Measurements from ENCODE around the gene MRGPRD. TPM values are rescaled to one million over a fixed set of nuclear protein-coding genes. Genes with fewer than 3 reads are reported as not detected.

The MRGPRD gene
- total RNA-seq, 2 donors from 2014 or later, result not detected

DNA sequence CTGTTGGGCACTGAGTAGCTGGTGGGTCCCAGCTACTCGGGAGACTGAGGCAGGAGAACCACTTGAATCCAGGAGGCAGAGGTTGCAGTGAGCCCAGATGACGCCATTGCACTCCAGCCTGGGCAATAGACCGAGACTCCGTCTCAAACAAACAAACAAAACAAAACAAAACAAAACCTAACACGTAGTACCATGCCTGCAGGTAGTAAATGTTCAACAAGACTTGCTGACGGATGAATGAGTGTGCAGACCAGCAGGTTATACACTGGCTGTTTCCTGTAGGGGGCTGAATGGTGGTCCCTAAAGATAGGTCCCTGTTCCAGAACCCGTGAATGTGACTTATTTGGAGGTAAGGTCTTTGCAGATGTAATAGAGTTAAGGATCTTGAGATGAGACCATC lies 12.8 kb upstream of the MRGPRD start:
- DNase-seq (ENCODE audit: low spot score), result no peak
- Mint-ChIP-seq H3K9me3 (no peaks in the 10 kb centered on the region), H3K36me3 (no peaks in the 10 kb centered on the region), H3K4me3 (no peak overlapping the region), H3K4me1 (ENCODE audit: low read depth in 2 of 2) (peaks cover 5 to 9% of the 10 kb centered on the region in 2 donors), H3K27ac (no peak overlapping the region), H3K27me3 (peaks cover 0 to 15% of the 10 kb centered on the region in 2 donors)
- ATAC-seq, result no peak

DNA sequence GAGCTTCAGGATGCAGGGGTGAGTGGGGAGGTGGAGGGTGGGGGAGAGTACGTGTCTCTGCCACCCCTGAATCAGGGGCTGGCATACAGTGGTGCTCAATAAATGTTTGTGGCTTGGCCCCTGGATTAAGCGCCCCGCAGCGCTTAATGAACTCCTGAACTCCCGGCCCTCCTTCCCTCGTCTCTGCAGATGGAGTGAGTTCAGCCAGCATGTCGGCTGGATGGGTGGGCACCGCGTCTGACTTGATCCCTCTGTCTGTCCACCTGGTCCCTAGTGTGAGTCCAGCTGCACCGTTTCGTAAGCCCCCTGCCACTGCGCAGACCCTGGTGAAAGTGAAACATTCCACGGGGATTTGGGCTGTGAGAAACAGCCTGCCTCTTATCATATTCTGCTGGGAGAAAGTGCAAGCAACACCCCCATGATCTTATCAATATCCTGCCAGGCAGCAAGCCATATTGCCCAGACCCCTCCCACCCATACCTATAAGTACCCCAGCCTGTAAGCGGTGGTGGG lies 12.0 kb upstream of the MRGPRD start:
- DNase-seq (ENCODE audit: low spot score) (no peak), ATAC-seq (no peak)
- Mint-ChIP-seq H3K4me3 (no peak overlapping the region), H3K27ac (no peak overlapping the region), H3K27me3 (peaks cover 0 to 15% of the 10 kb centered on the region in 2 donors), H3K4me1 (ENCODE audit: low read depth in 2 of 2) (peaks cover 0 to 2% of the 10 kb centered on the region in 2 donors), H3K36me3 (no peaks in the 10 kb centered on the region), H3K9me3 (no peaks in the 10 kb centered on the region)

DNA sequence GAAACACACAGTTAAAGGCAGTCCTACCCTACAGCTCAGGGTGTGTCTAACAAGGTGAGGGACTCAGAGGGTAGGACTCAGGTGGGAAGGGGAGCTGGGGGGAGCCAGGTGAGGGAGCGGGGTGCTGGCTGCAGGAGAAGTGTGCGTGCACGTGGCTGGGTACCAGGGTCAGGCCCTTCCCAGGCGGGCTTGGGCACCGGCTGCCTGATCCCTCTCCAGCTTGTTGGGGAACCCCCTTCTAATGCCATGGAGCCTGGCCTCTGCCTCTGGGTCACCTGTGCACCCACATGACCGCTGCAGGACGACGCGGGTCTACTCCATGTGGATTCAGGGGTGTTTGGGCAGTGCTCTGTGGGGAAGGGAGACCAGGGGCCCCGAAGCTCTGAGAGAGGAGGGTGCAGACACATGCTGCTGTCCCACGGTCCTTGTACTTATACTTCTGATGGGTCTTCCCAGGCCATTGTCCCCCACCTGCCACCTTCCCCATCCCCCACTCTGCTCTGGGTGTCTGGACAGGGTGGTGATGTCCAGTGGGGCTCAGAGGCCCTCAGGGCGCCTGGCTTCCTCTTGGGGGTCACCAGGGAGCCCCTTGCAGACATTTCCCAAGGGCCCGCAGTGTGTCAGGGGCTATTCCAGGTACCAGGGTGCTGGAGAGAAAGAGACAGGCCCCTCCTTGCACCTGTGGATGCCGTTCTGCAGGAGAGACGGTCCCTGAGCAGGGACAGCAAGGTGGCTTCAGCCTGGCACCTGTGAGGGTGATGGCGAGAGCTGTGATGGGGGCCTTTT lies 10.4 kb upstream of the MRGPRD start:
- no peak overlapping the region for H3K27ac Mint-ChIP-seq
- no peak for ATAC-seq
- H3K4me1 Mint-ChIP-seq (ENCODE audit: low read depth in 2 of 2), result no peaks in the 10 kb centered on the region
- H3K36me3 Mint-ChIP-seq, result peaks cover 12% of the 10 kb centered on the region
- no peaks in the 10 kb centered on the region for H3K9me3 Mint-ChIP-seq
- no peak for DNase-seq (ENCODE audit: low spot score)
- peaks cover 15 to 20% of the 10 kb centered on the region in 2 donors for H3K27me3 Mint-ChIP-seq
- no peak overlapping the region for H3K4me3 Mint-ChIP-seq

GRCh38 chr11:68989936-68990606 lies 9.3 kb upstream of the MRGPRD start:
- no peaks in the 10 kb centered on the region for H3K9me3 Mint-ChIP-seq
- H3K27me3 Mint-ChIP-seq, result peaks cover 16 to 25% of the 10 kb centered on the region in 2 donors
- H3K27ac Mint-ChIP-seq, result no peak overlapping the region
- no peak overlapping the region for H3K4me3 Mint-ChIP-seq
- no peak for DNase-seq (ENCODE audit: low spot score)
- ATAC-seq, result no peak
- no peaks in the 10 kb centered on the region for H3K4me1 Mint-ChIP-seq (ENCODE audit: low read depth in 2 of 2)
- peaks cover 12% of the 10 kb centered on the region for H3K36me3 Mint-ChIP-seq

- Mint-ChIP-seq H3K4me1 (ENCODE audit: low read depth in 2 of 2) (no peaks in the 10 kb centered on the region), H3K9me3 (no peaks in the 10 kb centered on the region), H3K27ac (no peak overlapping the region), H3K27me3 (peaks cover 16 to 28% of the 10 kb centered on the region in 2 donors), H3K4me3 (no peak overlapping the region), H3K36me3 (peaks cover 12% of the 10 kb centered on the region)
- no peak for DNase-seq (ENCODE audit: low spot score)
- no peak for ATAC-seq
These were observed 7.7 kb upstream of the MRGPRD start for GRCh38 chr11:68988491-68988890.

- H3K27ac Mint-ChIP-seq, result no peak overlapping the region
These were observed 6.4 kb upstream of the MRGPRD start for GRCh38 chr11:68987211-68987610.

DNA sequence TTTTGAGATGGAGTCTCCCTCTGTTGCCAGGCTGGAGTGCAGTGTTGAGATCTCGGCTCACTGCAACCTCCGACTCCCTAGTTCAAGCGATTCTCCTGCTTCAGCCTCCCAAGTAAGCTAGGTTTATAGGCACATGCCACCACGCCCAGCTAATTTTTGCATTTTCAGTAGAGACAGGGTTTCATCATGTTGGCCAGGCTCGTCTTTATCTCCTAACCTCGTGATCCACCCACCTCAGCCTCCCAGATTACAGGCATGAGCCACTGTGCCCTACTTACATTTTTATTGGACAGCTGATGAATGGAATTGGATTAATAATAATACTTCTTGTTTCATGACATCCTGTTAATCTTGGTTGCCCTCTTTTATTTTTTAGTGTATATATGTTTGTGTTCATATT lies 3.0 kb upstream of the MRGPRD start:
- no peak for ATAC-seq
- Mint-ChIP-seq H3K27ac (no peak overlapping the region), H3K4me3 (no peak overlapping the region), H3K36me3 (peaks cover 12% of the 10 kb centered on the region), H3K4me1 (ENCODE audit: low read depth in 2 of 2) (no peaks in the 10 kb centered on the region), H3K27me3 (peaks cover 22 to 32% of the 10 kb centered on the region in 2 donors), H3K9me3 (peaks cover 4% of the 10 kb centered on the region)
- no peak for DNase-seq (ENCODE audit: low spot score)

More at GRCh38 chr11:68987211-68987610, 6.4 kb upstream of the MRGPRD start:
- H3K36me3 Mint-ChIP-seq, result peaks cover 12% of the 10 kb centered on the region
- no peak overlapping the region for H3K4me3 Mint-ChIP-seq
- H3K27me3 Mint-ChIP-seq, result peaks cover 16 to 30% of the 10 kb centered on the region in 2 donors
- H3K9me3 Mint-ChIP-seq, result peaks cover 3% of the 10 kb centered on the region
- DNase-seq (ENCODE audit: low spot score), result no peak
- H3K4me1 Mint-ChIP-seq (ENCODE audit: low read depth in 2 of 2), result no peaks in the 10 kb centered on the region
- ATAC-seq, result no peak

DNA sequence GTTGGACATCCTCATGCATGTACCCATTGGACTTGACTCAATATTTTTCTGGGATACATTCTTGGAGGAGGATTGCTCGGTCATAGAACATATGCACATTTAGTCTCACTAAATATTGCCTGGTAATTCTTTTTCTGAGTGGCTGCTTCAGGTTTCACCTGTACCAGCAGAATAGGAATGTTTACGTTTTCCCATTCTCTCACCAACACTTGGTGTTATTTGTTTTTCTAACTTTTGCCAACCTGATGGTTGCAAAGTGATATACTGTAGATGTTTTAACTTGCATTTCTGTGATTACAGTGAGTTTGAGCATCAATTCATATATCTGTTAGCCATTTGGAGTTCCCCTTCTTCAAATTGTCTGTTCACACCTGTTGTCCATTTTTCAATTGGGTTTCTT lies 1.3 kb upstream of the MRGPRD start:
- peaks cover 8% of the 10 kb centered on the region for H3K36me3 Mint-ChIP-seq
- ATAC-seq (no peak), DNase-seq (ENCODE audit: low spot score) (no peak)
- no peak overlapping the region for H3K4me3 Mint-ChIP-seq
- peaks cover 17 to 32% of the 10 kb centered on the region in 2 donors for H3K27me3 Mint-ChIP-seq
- no peaks in the 10 kb centered on the region for H3K4me1 Mint-ChIP-seq (ENCODE audit: low read depth in 2 of 2)
- peaks cover 4% of the 10 kb centered on the region for H3K9me3 Mint-ChIP-seq
- no peak overlapping the region for H3K27ac Mint-ChIP-seq

DNA sequence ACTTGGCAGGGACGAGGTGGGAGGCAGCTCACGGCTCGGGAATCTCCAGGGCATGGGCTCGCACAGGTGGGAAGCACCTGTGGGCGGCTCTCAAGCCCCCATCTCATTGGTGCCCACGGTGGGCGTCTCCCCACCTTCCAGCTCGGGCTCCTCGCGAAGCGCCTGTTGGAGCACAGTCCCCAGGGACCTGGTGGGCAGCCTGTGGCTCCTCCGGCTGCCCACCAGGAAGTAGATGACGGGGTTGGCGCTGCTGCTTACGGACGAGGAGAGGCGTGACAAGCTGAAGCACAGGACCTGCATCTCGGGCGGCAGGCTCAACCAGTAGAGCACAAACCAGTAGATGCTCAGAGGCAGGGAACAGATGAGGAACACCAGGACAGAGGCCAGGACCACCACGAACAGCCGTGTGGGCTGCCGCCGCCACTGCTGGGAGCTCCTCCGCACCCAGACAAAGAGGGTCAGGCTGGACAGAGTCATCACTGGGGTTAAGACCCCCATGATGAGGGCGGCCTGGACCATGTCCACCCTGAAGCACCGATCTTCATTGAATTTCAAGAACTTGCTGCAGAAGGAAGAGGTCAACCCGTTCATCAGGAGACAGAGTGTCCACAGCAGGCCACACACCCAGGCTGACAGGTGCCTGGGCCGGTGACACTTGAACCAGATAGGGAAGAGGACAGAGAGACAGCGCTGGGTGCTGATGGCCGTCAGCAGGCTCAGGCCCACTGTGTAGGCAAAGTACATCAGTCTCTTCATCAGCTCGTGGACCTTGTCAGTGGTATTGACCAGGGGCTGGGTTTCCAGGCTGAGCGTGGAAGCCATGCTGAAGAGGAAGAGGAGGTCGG lies 633 bp downstream of the MRGPRD start:
- ATAC-seq, result peak; percentile 36 to 45
- H3K36me3 Mint-ChIP-seq, result no peaks in the 10 kb centered on the region
- no peak for DNase-seq (ENCODE audit: low spot score)
- H3K4me1 Mint-ChIP-seq (ENCODE audit: low read depth in 2 of 2), result no peaks in the 10 kb centered on the region
- H3K27ac Mint-ChIP-seq, result no peak overlapping the region
- H3K9me3 Mint-ChIP-seq, result peaks cover 4% of the 10 kb centered on the region
- peaks cover 6 to 22% of the 10 kb centered on the region in 2 donors for H3K27me3 Mint-ChIP-seq
- H3K4me3 Mint-ChIP-seq, result no peak overlapping the region

DNA sequence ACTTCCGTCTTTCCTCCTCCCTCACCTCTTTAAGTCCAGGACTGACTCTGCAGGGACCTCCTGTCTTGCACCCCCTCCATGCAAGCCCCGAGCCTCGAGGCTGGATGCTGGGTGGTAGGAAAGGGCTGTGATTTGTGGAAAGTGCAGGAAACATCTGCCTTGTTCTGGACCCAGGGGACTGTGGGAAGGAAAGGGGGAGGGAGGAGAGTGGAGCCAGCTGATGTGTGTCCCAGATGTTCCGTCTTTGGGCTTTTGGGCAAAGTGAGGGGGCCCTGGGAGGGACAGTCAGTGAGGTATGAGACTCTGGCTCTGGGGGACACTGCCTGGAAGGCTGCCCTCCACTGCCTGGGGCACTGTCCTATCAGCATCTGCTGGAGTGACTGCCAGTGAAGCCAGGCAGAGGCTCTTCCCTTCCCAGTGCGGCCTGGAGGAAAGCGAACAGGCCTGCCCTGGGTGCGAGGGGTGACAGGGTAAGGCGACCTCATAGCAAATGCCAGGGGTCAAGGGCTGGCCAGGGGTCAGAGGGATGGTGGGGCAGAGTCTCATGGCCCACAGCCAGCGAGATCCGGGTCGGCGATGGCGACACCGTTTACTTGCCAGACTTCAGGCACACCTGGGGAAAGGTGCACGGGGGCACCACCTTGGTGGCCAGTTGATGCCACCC lies 1.7 kb downstream of the MRGPRD start:
- ATAC-seq (no peak), DNase-seq (ENCODE audit: low spot score) (no peak)
- Mint-ChIP-seq H3K4me3 (no peak overlapping the region), H3K4me1 (ENCODE audit: low read depth in 2 of 2) (no peaks in the 10 kb centered on the region), H3K27ac (no peak overlapping the region), H3K27me3 (peaks cover 6 to 19% of the 10 kb centered on the region in 2 donors), H3K9me3 (peaks cover 4% of the 10 kb centered on the region), H3K36me3 (no peaks in the 10 kb centered on the region)

DNA sequence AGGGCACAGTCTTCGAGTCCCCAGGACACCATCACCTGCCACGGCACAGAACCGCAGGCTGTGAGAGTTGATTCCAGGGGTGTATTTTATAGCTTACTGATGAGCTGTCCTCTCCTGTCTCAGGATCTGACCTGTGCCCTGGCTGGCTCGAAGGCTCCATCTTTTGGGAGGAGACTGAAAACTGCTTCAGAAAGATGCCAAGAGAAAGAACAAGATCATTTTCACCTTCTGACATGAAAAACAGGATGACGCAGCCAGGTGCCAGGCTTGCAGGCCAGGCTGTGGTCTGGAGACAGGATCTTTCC lies 2.2 kb downstream of the MRGPRD start:
- ATAC-seq, result no peak
- DNase-seq (ENCODE audit: low spot score), result no peak

DNA sequence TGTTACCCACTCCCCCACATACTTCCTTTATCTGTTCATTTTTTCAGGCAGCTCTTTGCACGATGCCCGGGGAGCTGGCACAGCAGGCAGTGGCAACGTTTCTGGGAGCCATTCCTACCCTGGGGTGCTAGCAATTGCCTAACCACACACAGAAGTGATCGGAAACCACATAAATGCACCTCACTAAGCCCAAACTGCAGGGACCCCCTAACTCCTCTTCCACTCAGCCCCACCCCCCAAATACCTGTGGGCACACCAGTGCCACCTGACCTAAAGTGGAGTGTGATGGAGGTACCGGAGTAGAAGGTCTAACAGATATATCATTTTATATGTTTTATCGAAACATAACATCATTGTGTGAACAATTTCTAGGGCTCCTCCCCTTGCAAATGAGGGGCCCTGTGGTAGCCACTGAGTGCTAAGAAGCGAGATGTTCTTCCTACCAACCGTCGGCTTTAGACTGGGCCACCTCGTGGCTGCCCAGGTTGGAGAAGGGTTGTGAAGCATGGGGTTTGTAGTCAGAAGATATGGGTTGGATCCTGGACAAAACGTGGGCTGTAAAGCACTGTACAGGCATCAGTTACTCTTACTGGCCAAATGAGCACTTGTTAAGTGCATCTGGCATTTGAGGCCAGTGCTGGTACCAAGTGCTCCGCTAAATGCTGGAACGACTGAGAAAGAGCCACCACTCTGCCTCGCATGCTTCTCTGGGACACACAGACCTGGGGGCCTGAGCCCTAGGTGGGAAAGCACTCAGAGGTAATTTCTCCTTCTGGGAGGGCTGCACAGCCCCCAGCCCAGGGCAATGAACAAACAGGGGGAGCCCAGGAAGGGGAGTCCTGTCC lies 2.8 kb downstream of the MRGPRD start:
- Mint-ChIP-seq H3K4me3 (no peak overlapping the region), H3K27ac (no peak overlapping the region), H3K36me3 (no peaks in the 10 kb centered on the region), H3K9me3 (peaks cover 4% of the 10 kb centered on the region), H3K4me1 (ENCODE audit: low read depth in 2 of 2) (no peaks in the 10 kb centered on the region), H3K27me3 (peaks cover 6 to 18% of the 10 kb centered on the region in 2 donors)
- ATAC-seq (no peak), DNase-seq (ENCODE audit: low spot score) (no peak)

More for the DNA sequence above, 2.2 kb downstream of the MRGPRD start:
- H3K4me1 Mint-ChIP-seq (ENCODE audit: low read depth in 2 of 2), result no peaks in the 10 kb centered on the region
- peaks cover 4% of the 10 kb centered on the region for H3K9me3 Mint-ChIP-seq
- H3K27me3 Mint-ChIP-seq, result peaks cover 6 to 18% of the 10 kb centered on the region in 2 donors
- H3K27ac Mint-ChIP-seq, result no peak overlapping the region
- H3K4me3 Mint-ChIP-seq, result no peak overlapping the region
- H3K36me3 Mint-ChIP-seq, result no peaks in the 10 kb centered on the region

Measured in natural killer cell treated with Interleukin-12 subunit alpha and Interleukin-12 subunit beta and Interleukin-15 and Interleukin-18, amount 100 ng/mL, for 72 hours (primary cell).